Natural killer cell (primary cell): Measurements from ENCODE around the gene SH3PXD2A. TPM values are rescaled to one million over a fixed set of nuclear protein-coding genes. Genes with fewer than 3 reads are reported as not detected.
A peak's percentile ranks its signal among the peaks of the same experiment; 100 is the strongest.

ENCODE experiments used
- ATAC-seq, 3 donors: fragments of 150-1000 bp in 2 of 3; fragments of 200-7000 bp in 1 of 3; cut with Tn5 transposase; 1 replicate in 1 of 3; 2 replicates in 2 of 3; pipeline ENCODE4 v1.10.0; 2021; ENCODE audit warnings: mild to moderate bottlenecking in 2 of 3, moderate library complexity in 2 of 3
- DNase-seq, 2 donors: peaks; one replicate each; pipeline versions ENCODE4 v3.0.0 to v3.0.0-alpha.2; 2013 to 2021; ENCODE audit warnings: mixed read lengths in 1 of 2
- H3K27ac ChIP-seq: one replicate; pipeline ENCODE4 v1.5.1; 2013; ENCODE audit warnings: mild to moderate bottlenecking, low read length
- H3K27me3 ChIP-seq: one replicate; pipeline ENCODE4 v1.6.1; 2013; ENCODE audit warnings: low read length; ENCODE audit not compliant: control insufficient read depth, insufficient read depth
- H3K36me3 ChIP-seq: one replicate; pipeline ENCODE4 v1.6.1; 2013; ENCODE audit warnings: low read length; ENCODE audit not compliant: control insufficient read depth, insufficient read depth
- H3K4me1 ChIP-seq: one replicate; pipeline ENCODE4 v1.6.1; 2013; ENCODE audit warnings: low read length; ENCODE audit not compliant: control insufficient read depth, insufficient read depth
- H3K4me3 ChIP-seq: one replicate; pipeline ENCODE4 v1.5.1; 2013; ENCODE audit warnings: low read length
- H3K9me3 ChIP-seq: one replicate; pipeline ENCODE4 v1.6.1; 2013; ENCODE audit warnings: low read length; ENCODE audit not compliant: control insufficient read depth, insufficient read depth
- H3K27ac Mint-ChIP-seq, 2 donors: one replicate each; pipeline ENCODE4 v1.8.0; 2022; ENCODE audit warnings: mild to moderate bottlenecking in 2 of 2, mixed read lengths in 2 of 2, moderate library complexity in 1 of 2
- H3K27me3 Mint-ChIP-seq, 2 donors: one replicate each; pipeline ENCODE4 v1.8.0; 2022; ENCODE audit warnings: low read depth in 2 of 2, mixed read lengths in 2 of 2
- H3K36me3 Mint-ChIP-seq: one replicate; pipeline ENCODE4 v1.8.0; 2022; ENCODE audit warnings: mixed read lengths
- H3K4me1 Mint-ChIP-seq, 2 donors: one replicate each; pipeline ENCODE4 v1.8.0; 2022; ENCODE audit warnings: mixed read lengths in 2 of 2
- H3K4me3 Mint-ChIP-seq: one replicate; pipeline ENCODE4 v1.8.0; 2022; ENCODE audit warnings: mild to moderate bottlenecking, moderate library complexity, mixed read lengths
- H3K9me3 Mint-ChIP-seq, 2 donors: one replicate each; pipeline ENCODE4 v1.8.0; 2022; ENCODE audit warnings: mixed read lengths in 2 of 2
- CTCF ChIP-seq: fragments of 200-600 bp; IDR thresholded peaks from one replicate; pipeline ENCODE4 v1.8.0; 2022; ENCODE audit warnings: antibody characterized with exemption
- WGBS: methylation state at CpG from one replicate; pipeline ENCODE4 v1.1.7; 2013; ENCODE audit warnings: missing lambda C conversion rate; ENCODE audit not compliant: insufficient coverage; 5-methylcytosine and 5-hydroxymethylcytosine counted together
- intact Hi-C: fragments of 100-400 bp; cut with micrococcal nuclease; formaldehyde crosslinking; loops from one replicate; pipeline ENCODE4 v1.14.2; 2022
- total RNA-seq, 4 donors: library from RNA; stranded (reverse); fragments of 120-200 nt in 1 of 4; gene quantifications; one replicate each; pipeline versions ENCODE4 v1.2.3 to v1.2.4, GENCODE V29; 2013 to 2022

SH3PXD2A gene
- total RNA-seq, 3 donors from 2014 or later (not counting 1 experiment from before 2014, with no cell fraction given) = 3.3 to 7.0 (median 4.9) TPM

GRCh38 chr10:103802081-103802480 is 53.3 kb downstream of the SH3PXD2A start:
- intact Hi-C loops = loop anchor here (10.0 kb wide), 1 partner anchor 463 kb away; the partner anchor contains the start of gene GSTO2
- H3K27me3 Mint-ChIP-seq = no peaks in the 10 kb centered on the region
- ATAC-seq (no peak), DNase-seq (no peak)
- 78% methylated on average over 6 of the region's 6 CpGs for WGBS
- Histone ChIP-seq H3K27me3 (no peaks in the 10 kb centered on the region), H3K4me3 (no peak overlapping the region), H3K27ac (no peak overlapping the region), H3K4me1 (peaks cover 20% of the 10 kb centered on the region), H3K9me3 (no peaks in the 10 kb centered on the region), H3K36me3 (no peaks in the 10 kb centered on the region)
- no peaks in the 10 kb centered on the region for H3K9me3 Mint-ChIP-seq
- no peak for TF ChIP-seq CTCF
- peaks cover 27 to 32% of the 10 kb centered on the region in 2 donors for H3K4me1 Mint-ChIP-seq
- peak overlapping the region in 1 of 2 donors; percentile 62 for H3K27ac Mint-ChIP-seq
- no peak overlapping the region for H3K4me3 Mint-ChIP-seq
- no peaks in the 10 kb centered on the region for H3K36me3 Mint-ChIP-seq

GRCh38 chr10:103800789-103801540 is 54.4 kb downstream of the SH3PXD2A start:
- Mint-ChIP-seq H3K36me3 (no peaks in the 10 kb centered on the region), H3K27me3 (peaks cover 0 to 4% of the 10 kb centered on the region in 2 donors), H3K4me1 (peaks cover 27 to 32% of the 10 kb centered on the region in 2 donors), H3K27ac (peak overlapping the region; percentile 86 to 89), H3K4me3 (peak overlapping the region; percentile 79), H3K9me3 (no peaks in the 10 kb centered on the region)
- TF ChIP-seq CTCF = no peak
- Histone ChIP-seq H3K4me3 (no peak overlapping the region), H3K27me3 (no peaks in the 10 kb centered on the region), H3K9me3 (no peaks in the 10 kb centered on the region), H3K27ac (peak overlapping the region; percentile 75), H3K4me1 (peaks cover 20% of the 10 kb centered on the region), H3K36me3 (no peaks in the 10 kb centered on the region)
- intact Hi-C loops = loop anchor here (10.0 kb wide), 1 partner anchor 464 kb away; the partner anchor contains the start of gene GSTO2
- peak; percentile 61 to 67 for DNase-seq
- WGBS = 27% methylated on average over 10 of the region's 10 CpGs
- peak; percentile 94 to 99 (median 94) for ATAC-seq

GRCh38 chr10:103800089-103800488 is 55.3 kb downstream of the SH3PXD2A start:
- peak overlapping the region; percentile 86 to 89 for H3K27ac Mint-ChIP-seq
- Histone ChIP-seq H3K27me3 (no peaks in the 10 kb centered on the region), H3K4me3 (no peak overlapping the region), H3K27ac (peak overlapping the region; percentile 75), H3K36me3 (no peaks in the 10 kb centered on the region), H3K9me3 (no peaks in the 10 kb centered on the region), H3K4me1 (peaks cover 20% of the 10 kb centered on the region)
- 97% methylated on average over 3 of the region's 3 CpGs for WGBS
- TF ChIP-seq CTCF = no peak
- H3K4me1 Mint-ChIP-seq = peaks cover 27 to 32% of the 10 kb centered on the region in 2 donors
- H3K9me3 Mint-ChIP-seq = no peaks in the 10 kb centered on the region
- H3K4me3 Mint-ChIP-seq = peak overlapping the region; percentile 79
- peaks cover 0 to 4% of the 10 kb centered on the region in 2 donors for H3K27me3 Mint-ChIP-seq
- DNase-seq (no peak), ATAC-seq (no peak)
- no peaks in the 10 kb centered on the region for H3K36me3 Mint-ChIP-seq
- intact Hi-C loops = loop anchor here (10.0 kb wide), 1 partner anchor 465 kb away; the partner anchor contains the start of gene GSTO2
